Endothelial cell of umbilical vein (primary cell): ENCODE data around the gene CCK.

Experiments
- CTCF ChIP-seq, 2 donors: IDR thresholded peaks; 1 replicate in 1 of 2; 2 replicates in 1 of 2; pipeline ENCODE4 v1.5.1; 2011; ENCODE audit warnings: low read length in 2 of 2, mild to moderate bottlenecking in 2 of 2, moderate library complexity in 2 of 2, control low read depth in 1 of 2, inconsistent platforms in 1 of 2, low read depth in 1 of 2; ENCODE audit not compliant: insufficient read depth in 1 of 2; ENCODE audit errors: extremely low read depth in 1 of 2
- EZH2 ChIP-seq: IDR thresholded peaks from 2 replicates; pipeline ENCODE4 v1.6.1; 2012; ENCODE audit warnings: borderline replicate concordance, low read depth, mild to moderate bottlenecking, moderate library complexity, low read length, inconsistent platforms; ENCODE audit not compliant: severe bottlenecking
- MAX ChIP-seq: IDR thresholded peaks from 2 replicates; pipeline ENCODE4 v1.6.1; 2011; ENCODE audit not compliant: insufficient read depth, insufficient read length
- MYC ChIP-seq: IDR thresholded peaks from one replicate; pipeline ENCODE4 v1.6.1; 2011; ENCODE audit warnings: mild to moderate bottlenecking, low read depth, low read length

DNA sequence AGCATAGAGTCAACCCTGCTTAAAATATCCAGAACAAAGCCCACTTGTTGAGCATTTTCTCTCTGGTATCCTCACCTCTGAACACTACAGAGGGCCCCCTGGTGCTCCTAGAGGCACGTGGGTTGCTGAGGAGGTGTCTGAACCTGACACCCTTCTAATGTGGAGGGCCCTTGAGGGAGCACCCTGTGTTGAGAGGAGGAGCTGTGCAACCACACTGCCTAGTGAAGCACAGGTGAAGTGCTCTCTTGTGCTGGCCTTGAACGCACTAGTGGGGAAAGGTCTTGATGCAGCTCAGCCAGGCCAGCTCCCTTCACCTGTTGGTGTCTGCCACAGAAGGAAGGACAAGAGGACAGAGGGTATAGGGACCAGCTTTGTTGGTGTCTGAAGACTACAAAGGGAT, 51.9 kb downstream of the CCK start:
- no peak for TF ChIP-seq MYC
- no peak for TF ChIP-seq CTCF (IDR thresholded peaks at IDR 0.05; ENCODE audit: extremely low read depth in 1 of 2, insufficient read depth in 1 of 2, low read depth in 1 of 2, low read length in 2 of 2)
- no peak for TF ChIP-seq MAX
- TF ChIP-seq EZH2: no peak
